ENCODE results near the gene BCL2L2.
A peak's percentile ranks its signal among the peaks of the same experiment; 100 is the strongest.

Gene BCL2L2

GRCh38 chr14:23286902-23287479, 19.6 kb upstream of the BCL2L2 start:
- TF ChIP-seq, protein P1, sequence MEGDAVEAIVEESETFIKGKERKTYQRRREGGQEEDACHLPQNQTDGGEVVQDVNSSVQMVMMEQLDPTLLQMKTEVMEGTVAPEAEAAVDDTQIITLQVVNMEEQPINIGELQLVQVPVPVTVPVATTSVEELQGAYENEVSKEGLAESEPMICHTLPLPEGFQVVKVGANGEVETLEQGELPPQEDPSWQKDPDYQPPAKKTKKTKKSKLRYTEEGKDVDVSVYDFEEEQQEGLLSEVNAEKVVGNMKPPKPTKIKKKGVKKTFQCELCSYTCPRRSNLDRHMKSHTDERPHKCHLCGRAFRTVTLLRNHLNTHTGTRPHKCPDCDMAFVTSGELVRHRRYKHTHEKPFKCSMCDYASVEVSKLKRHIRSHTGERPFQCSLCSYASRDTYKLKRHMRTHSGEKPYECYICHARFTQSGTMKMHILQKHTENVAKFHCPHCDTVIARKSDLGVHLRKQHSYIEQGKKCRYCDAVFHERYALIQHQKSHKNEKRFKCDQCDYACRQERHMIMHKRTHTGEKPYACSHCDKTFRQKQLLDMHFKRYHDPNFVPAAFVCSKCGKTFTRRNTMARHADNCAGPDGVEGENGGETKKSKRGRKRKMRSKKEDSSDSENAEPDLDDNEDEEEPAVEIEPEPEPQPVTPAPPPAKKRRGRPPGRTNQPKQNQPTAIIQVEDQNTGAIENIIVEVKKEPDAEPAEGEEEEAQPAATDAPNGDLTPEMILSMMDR (IDR thresholded peaks at IDR 0.05; ENCODE audit: control extremely low read depth, extremely low read depth, low read depth, missing control alignments) = no peak
- POLR2A ChIA-PET = interaction anchor here (0.7 to 2.5 kb wide), 5 partner anchors 10 to 40 kb away, joined by 3 to 12 read pairs (median 4); partner anchors contain the start of gene PPP1R3E
- CTCF ChIA-PET = interaction anchor here (0.8 to 4.2 kb wide), 12 partner anchors 8 to 271 kb away, joined by 3 to 55 read pairs (median 6); partner anchors contain the start of gene PPP1R3E
- no peak for DNase-seq (ENCODE audit: extremely low spot score)

DNA sequence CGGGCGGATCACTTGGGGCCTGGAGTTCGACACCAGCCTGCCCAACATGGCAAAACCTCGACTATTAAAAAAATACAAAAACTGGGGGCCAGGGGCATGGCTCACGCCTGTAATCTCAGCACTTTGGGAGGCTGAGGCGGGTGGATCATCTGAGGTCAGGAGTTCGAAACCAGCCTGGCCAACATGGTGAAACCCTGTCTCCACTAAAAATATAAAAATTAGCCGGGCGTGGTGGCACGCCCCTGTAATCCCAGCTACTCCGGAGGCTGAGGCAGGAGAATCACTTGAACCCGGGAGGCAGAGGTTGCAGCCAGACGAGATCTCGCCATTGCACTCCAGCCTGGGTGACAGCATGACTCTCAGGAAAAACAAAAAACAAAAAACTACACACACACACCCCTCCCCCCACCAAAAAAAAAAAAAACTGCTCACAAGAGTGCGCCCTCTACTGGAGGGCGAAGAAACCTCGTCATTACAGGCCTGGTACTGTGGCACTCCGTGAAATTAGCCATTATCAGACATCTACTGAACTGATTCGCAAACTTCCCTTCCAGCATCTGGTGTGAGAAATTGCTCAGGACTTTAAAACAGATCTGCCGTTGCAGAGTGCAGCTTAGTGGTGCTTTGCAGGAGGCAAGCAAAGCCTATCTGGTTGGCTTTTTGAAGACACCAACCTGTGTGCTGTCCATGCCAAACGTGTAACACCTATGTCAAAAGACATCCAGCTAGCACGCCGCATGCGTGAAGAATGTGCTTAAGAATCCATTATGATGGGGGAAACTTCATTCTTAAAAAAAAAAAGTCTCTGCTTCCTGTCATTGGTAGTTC, 11.7 kb upstream of the BCL2L2 start:
- TF ChIP-seq, protein P1 (IDR thresholded peaks at IDR 0.05; ENCODE audit: control extremely low read depth, extremely low read depth, low read depth, missing control alignments) = peak; percentile 76
- ChIA-PET POLR2A (interaction anchor here (0.8 kb wide), 1 partner anchor 26 kb away, joined by 4 read pairs; the partner anchor contains the start of gene PABPN1), CTCF (interaction anchor here (0.7 to 16.2 kb wide), 20 partner anchors 7 to 268 kb away, joined by 3 to 136 read pairs (median 5); partner anchors contain the start of genes BCL2L2, HOMEZ, PABPN1 and PPP1R3E)
- DNase-seq (ENCODE audit: extremely low spot score) = no peak

- no peak for DNase-seq (ENCODE audit: extremely low spot score)
- TF ChIP-seq, protein P1 (IDR thresholded peaks at IDR 0.05; ENCODE audit: control extremely low read depth, extremely low read depth, low read depth, missing control alignments) = no peak
- POLR2A ChIA-PET = interaction anchor here (1.9 kb wide), 1 partner anchor 10 kb away, joined by 4 read pairs; no protein-coding TSS in a partner anchor
- CTCF ChIA-PET = interaction anchor here (1.0 to 16.2 kb wide), 8 partner anchors 10 to 227 kb away, joined by 4 to 136 read pairs (median 12); partner anchors contain the start of genes HOMEZ and PABPN1
Measured at GRCh38 chr14:23296012-23296777, 10.4 kb upstream of the BCL2L2 start.

DNA sequence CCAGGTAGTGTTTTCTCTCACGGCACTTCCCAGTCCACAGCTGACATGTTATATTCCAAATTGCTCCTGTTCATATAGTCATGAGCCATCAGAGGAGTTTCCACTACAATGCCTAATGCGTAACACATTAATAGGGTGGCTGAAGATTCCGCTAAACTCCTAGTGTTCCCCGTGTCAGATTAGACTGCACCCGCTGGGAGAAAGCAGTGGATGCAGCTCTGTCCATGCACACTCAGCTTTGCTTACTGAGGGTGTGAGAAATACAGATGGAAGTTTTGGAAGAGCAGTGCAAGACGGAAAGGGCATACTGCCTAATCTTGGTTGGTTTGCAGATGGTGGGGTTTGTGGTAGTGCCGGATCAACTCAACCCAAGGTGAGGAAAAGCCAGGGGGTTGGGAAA, 9.5 kb upstream of the BCL2L2 start:
- TF ChIP-seq, protein P1 (IDR thresholded peaks at IDR 0.05; ENCODE audit: control extremely low read depth, extremely low read depth, low read depth, missing control alignments) = no peak
- CTCF ChIA-PET = interaction anchor here (1.0 to 16.2 kb wide), 9 partner anchors 8 to 228 kb away, joined by 3 to 136 read pairs (median 8); partner anchors contain the start of genes HOMEZ and PABPN1
- POLR2A ChIA-PET = interaction anchor here (1.9 kb wide), 1 partner anchor 11 kb away, joined by 4 read pairs; no protein-coding TSS in a partner anchor
- no peak for DNase-seq (ENCODE audit: extremely low spot score)

DNA sequence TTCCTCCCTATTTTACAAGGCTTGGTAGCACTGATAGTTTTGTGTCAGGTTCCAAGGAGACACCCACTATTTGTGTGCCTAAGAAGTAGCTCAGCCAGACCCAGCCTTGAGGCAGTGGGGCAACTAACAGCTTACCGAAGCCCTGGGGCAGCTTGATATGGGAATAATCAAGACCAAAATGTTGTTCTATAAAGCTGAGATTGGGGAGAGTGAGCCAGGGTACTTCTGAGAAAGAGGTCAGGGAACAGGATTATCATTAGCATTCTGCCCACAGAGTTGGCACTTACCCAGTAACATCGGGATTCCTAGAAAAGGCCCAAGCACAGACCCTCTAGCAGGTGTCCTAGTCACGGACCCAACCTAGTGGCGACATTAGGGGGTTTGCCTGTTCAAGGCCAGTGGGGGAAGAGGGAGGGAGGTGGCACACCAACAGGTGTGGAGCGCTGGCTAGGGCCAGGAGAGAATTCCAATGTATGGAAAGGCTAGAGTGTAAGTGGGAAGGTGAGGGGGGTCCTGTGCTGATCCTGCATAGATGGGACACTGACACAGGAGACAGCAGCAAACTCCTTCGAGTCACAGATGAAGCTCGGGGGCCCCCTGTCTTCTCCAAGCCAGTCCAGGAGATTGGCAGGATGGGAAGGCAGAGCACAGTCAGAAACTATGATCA, 8.9 kb upstream of the BCL2L2 start:
- no peak for DNase-seq (ENCODE audit: extremely low spot score)
- TF ChIP-seq, protein P1 (IDR thresholded peaks at IDR 0.05; ENCODE audit: control extremely low read depth, extremely low read depth, low read depth, missing control alignments) = no peak
- ChIA-PET POLR2A (interaction anchor here (1.9 kb wide), 1 partner anchor 11 kb away, joined by 4 read pairs; no protein-coding TSS in a partner anchor), CTCF (interaction anchor here (1.1 to 16.2 kb wide), 7 partner anchors 9 to 177 kb away, joined by 3 to 136 read pairs (median 8); partner anchors contain the start of genes HOMEZ and PABPN1)

Data from GM10248 (cell line).